Activated CD4-positive, alpha-beta T cell treated with anti-CD3 and anti-CD28 coated beads, Interleukin-2, amount 50 U/mL, for 1 hour (primary cell): ENCODE data around the gene TOX3.

Source experiments
- DNase-seq: peaks from one replicate; pipeline ENCODE4 v3.0.0-alpha.2; 2020

Gene TOX3

GRCh38 chr16:52489894-52490293 lies 57.0 kb downstream of the TOX3 start:
- no peak for DNase-seq

- no peak for DNase-seq
These were observed 58.1 kb downstream of the TOX3 start for GRCh38 chr16:52488837-52489289.

- no peak for DNase-seq
These were observed 59.0 kb downstream of the TOX3 start for GRCh38 chr16:52487849-52488457.

- no peak for DNase-seq
These were observed 66.7 kb downstream of the TOX3 start for GRCh38 chr16:52480237-52480636.

GRCh38 chr16:52476111-52476510 lies 70.8 kb downstream of the TOX3 start:
- DNase-seq, result no peak

- no peak for DNase-seq
These were observed 72.3 kb downstream of the TOX3 start for GRCh38 chr16:52474679-52475078.

DNA sequence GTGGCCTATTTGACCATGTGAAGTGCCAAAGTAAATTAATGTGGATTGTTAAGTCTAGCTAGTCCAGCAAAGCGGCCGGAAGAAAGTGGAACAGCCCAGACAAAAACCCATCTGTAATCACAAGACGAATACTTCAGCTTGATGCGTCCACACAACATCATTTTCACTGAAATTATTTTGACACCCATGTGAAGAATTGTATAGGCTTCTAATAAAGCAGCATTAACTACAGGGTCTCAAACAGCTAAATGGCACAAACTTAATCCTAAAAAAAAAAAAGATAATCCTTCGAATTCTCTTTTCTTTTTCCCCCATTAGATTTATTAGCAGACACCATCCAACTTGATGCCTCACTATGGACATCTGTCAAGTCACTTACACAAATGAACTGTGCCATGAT lies 73.8 kb downstream of the TOX3 start:
- DNase-seq, result no peak

DNA sequence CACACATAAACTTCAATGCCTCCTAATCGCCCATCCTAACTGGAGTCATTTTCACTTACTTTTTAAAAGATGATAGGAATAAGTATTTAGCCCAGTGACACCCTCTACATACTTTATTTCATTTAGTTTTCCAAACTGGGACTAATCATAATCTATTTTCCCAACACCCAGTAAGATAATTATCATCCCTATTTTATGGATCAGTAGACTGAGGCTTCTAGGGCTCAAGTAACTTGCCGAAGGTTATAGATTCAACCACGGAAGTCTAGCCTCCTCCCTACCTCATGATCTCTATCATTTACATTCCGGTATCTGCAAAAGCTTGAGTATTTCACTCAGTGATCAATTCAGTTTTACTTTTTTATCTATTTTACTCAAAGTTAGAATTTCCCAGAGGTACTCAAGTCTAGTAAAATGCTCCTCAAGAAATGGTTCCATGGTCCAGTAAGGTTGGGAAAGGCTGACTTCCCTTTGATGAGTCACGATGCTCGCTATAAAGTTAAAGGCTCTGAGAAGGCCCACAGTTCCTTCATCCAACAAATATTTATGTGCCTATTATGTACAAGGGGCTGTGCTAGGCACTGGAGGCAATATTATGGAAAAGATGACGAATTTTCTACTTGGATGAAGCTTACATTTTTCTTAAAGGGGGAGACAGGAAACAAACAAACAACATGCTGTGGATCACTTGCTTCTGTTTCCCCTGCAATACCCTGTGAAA lies 75.1 kb downstream of the TOX3 start:
- DNase-seq, result no peak

- no peak for DNase-seq
These were observed 76.4 kb downstream of the TOX3 start for GRCh38 chr16:52470585-52470984.

- DNase-seq, result no peak
These were observed 77.2 kb downstream of the TOX3 start for GRCh38 chr16:52469775-52470174.

- DNase-seq, result no peak
These were observed 77.9 kb downstream of the TOX3 start for GRCh38 chr16:52469091-52469490.

- DNase-seq, result no peak
These were observed 79.2 kb downstream of the TOX3 start for GRCh38 chr16:52467753-52468152.

GRCh38 chr16:52466994-52467393 lies 79.9 kb downstream of the TOX3 start:
- DNase-seq, result no peak

GRCh38 chr16:52465711-52466267 lies 81.2 kb downstream of the TOX3 start:
- no peak for DNase-seq

- DNase-seq, result no peak
These were observed 83.0 kb downstream of the TOX3 start for GRCh38 chr16:52463904-52464303.

DNA sequence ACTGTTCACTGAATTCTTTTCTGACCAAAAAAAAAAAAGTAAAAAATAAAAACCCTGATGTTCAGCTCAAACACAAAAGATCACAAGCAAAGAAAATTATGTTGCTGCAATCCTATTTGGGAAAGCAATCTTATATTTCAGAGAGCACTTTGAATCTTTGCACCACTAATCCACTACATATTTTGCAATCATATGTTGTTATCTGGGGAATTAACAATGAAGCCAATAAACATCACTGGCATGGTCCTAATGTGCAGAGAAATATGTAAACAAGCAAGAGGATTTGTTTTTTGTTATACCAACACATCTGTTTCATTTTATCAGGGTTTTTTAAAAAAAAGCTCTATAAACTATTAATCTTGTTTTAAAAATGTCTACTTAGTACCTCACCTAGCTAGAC lies 84.1 kb downstream of the TOX3 start:
- DNase-seq, result no peak

DNA sequence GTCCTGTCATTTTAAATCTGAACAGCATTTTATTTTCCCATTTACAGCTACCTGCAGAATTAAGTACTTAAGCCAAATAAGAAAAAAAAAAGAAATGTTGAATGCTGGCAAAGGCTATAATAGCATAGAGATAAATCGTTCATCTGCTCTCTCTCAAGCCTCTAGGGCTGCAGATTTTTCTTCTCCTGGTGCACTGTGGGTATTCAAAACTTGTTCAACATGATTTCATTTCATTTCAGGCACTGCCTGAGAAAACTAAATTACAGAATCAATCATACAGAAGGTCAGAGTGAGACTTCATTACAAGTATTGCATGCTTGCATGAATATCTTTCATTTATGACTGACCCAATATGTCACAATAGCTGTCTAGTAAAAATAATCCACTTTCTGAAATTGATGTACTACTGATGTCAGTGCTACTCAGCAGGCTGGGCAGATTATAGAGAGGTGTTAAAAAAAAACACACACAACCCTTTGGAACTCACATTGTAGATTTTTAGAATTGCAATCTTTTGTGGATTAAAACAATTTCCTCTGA lies 86.2 kb downstream of the TOX3 start:
- DNase-seq, result no peak

DNA sequence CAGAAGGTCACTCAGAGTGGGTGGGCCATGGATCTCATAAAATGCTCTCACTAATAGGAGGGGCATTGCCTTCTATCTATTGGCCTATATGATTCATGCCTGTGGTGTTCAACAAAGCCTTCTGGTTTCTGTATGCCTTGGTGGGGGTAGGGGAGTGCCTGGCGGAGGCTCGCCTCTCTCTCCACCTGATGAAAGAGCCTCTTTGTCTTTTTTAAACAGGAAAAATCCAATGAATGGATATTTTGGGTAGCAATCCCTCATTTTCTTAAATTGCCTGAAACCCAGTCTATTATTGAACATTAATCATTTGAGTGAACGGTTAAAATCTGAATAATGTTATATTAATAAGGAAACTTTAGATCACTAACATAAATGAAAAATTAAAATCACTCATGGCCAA lies 90.6 kb downstream of the TOX3 start:
- no peak for DNase-seq

GRCh38 chr16:52455549-52456277 lies 91.2 kb downstream of the TOX3 start:
- DNase-seq, result no peak

DNA sequence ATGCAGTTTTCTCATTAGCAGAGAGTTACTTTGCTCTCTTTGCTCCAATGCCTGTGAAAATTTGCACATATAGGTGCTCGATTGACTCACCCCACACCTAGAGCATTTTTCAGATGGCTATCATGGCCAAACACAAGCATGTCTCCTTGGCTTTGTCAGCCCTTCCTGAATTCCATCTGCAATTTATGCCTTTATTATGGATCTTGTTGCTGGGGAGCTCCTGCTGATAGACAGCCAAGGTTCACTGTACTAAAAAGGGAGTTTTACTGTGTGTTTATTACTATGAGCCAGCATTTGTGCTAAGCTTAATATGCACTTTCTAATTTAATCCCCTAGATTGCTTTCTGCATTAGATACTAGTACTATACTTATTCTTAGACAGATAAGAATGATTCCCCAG lies 93.3 kb downstream of the TOX3 start:
- DNase-seq, result no peak

DNA sequence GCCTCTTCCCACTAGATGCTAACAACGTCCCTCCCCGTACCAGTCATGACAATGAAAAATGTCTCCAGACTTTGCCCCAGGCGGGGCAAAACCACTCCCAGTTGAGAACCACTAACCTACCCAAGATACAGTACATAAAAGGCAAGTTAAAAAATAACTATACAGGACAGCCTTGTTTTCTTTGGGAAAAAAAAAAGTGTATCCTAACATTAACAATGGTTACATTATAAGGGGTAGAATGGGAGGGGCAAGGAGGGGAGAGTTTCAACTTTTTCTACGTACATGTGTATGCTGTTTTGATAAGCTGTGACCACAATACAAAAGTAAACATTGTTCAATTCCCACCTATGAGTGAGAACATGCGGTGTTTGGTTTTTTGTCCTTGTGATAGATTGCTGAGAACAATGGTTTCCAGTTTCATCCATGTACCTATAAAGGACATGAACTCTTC lies 94.9 kb downstream of the TOX3 start:
- no peak for DNase-seq

DNA sequence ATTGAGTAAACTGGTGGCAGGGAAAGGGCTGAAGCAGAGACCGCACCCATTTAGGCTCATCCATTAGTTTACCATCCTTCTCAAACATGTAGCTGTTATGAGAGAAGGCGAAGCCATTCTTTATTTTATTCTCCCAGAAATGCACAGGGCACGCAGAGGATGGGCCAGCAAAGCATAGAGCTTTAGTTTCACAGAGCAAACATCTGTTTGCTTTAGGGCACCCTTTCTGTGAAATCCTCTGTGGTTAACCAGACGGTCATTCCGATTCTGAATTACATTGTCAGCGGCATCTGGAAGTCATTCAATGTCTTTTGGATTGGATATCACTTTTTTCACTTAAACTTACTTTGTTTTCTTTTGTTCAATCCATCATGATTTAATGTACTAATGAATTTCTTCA lies 96.0 kb downstream of the TOX3 start:
- no peak for DNase-seq

- DNase-seq, result no peak
These were observed 96.7 kb downstream of the TOX3 start for GRCh38 chr16:52450241-52450640.
